ENCODE data around the gene GOLGA6L9.
"Not testable (repeated sequence)": the region's sequence is repeated elsewhere in the genome, so short reads cannot be mapped to it uniquely, and the experiment has no call there.

Gene GOLGA6L9

GRCh38 chr15:82429693-82430092 lies at the start of gene GOLGA6L9:
TSS of gene GOLGA6L9 (plus strand) at chr15:82429816. CDS start at chr15:82430080, 264 bp downstream.
- not testable (repeated sequence) for DNase-seq

GRCh38 chr15:82381330-82381955 lies 48.2 kb upstream of the GOLGA6L9 start:
- DNase-seq, result not testable (repeated sequence)

GRCh38 chr15:82387209-82387608 lies 42.4 kb upstream of the GOLGA6L9 start:
- not testable (repeated sequence) for DNase-seq

GRCh38 chr15:82390152-82390551 lies 39.5 kb upstream of the GOLGA6L9 start:
- not testable (repeated sequence) for DNase-seq

- DNase-seq, result not testable (repeated sequence)
Observed at GRCh38 chr15:82392077-82392476, 37.5 kb upstream of the GOLGA6L9 start.

GRCh38 chr15:82393671-82394070 lies 35.9 kb upstream of the GOLGA6L9 start:
- DNase-seq, result no peak

GRCh38 chr15:82395788-82396187 lies 33.8 kb upstream of the GOLGA6L9 start:
- not testable (repeated sequence) for DNase-seq

- DNase-seq, result no peak
Observed at GRCh38 chr15:82397817-82398216, 31.8 kb upstream of the GOLGA6L9 start.

- no peak for DNase-seq
Observed at GRCh38 chr15:82398785-82399184, 30.8 kb upstream of the GOLGA6L9 start.

GRCh38 chr15:82399366-82400103 lies 30.1 kb upstream of the GOLGA6L9 start:
- not testable (repeated sequence) for DNase-seq

GRCh38 chr15:82401918-82402317 lies 27.7 kb upstream of the GOLGA6L9 start:
- DNase-seq, result not testable (repeated sequence)

GRCh38 chr15:82402341-82402740 lies 27.3 kb upstream of the GOLGA6L9 start:
- DNase-seq, result not testable (repeated sequence)

GRCh38 chr15:82406211-82406610 lies 23.4 kb upstream of the GOLGA6L9 start:
- not testable (repeated sequence) for DNase-seq

GRCh38 chr15:82410306-82410705 lies 19.3 kb upstream of the GOLGA6L9 start:
- not testable (repeated sequence) for DNase-seq

- DNase-seq, result not testable (repeated sequence)
Observed at GRCh38 chr15:82411595-82411994, 18.0 kb upstream of the GOLGA6L9 start.

GRCh38 chr15:82414525-82415191 lies 15.0 kb upstream of the GOLGA6L9 start:
- DNase-seq, result not testable (repeated sequence)

- not testable (repeated sequence) for DNase-seq
Observed at GRCh38 chr15:82420516-82420915, 9.1 kb upstream of the GOLGA6L9 start.

GRCh38 chr15:82420966-82421365 lies 8.7 kb upstream of the GOLGA6L9 start:
- not testable (repeated sequence) for DNase-seq

- not testable (repeated sequence) for DNase-seq
Observed at GRCh38 chr15:82427117-82427516, 2.5 kb upstream of the GOLGA6L9 start.

- not testable (repeated sequence) for DNase-seq
Observed at GRCh38 chr15:82445420-82445819, 15.8 kb downstream of the GOLGA6L9 start.

- DNase-seq, result not testable (repeated sequence)
Observed at GRCh38 chr15:82457336-82457735, 27.7 kb downstream of the GOLGA6L9 start.

GRCh38 chr15:82465629-82466028 lies 36.0 kb downstream of the GOLGA6L9 start:
- DNase-seq, result not testable (repeated sequence)

GRCh38 chr15:82468205-82468604 lies 38.6 kb downstream of the GOLGA6L9 start:
- DNase-seq, result not testable (repeated sequence)

GRCh38 chr15:82469381-82469780 lies 39.8 kb downstream of the GOLGA6L9 start:
- not testable (repeated sequence) for DNase-seq
